MG63 (cell line): ENCODE data around the gene FLRT3. TPM values are rescaled to one million over a fixed set of nuclear protein-coding genes. Genes with fewer than 3 reads are reported as not detected.

Experiments used
- DNase-seq: peaks from one replicate; pipeline ENCODE4 v3.0.0-alpha.2; 2020
- H3K27me3 ChIP-seq: fragments of 250-450 bp; sonication (Bioruptor Pico); 2 replicates; pipeline ENCODE4 v1.5.1; 2020; ENCODE audit warnings: mild to moderate bottlenecking, moderate library complexity
- H3K36me3 ChIP-seq: fragments of 250-450 bp; sonication (Bioruptor Pico); 2 replicates; pipeline ENCODE4 v1.5.1; 2020; ENCODE audit warnings: mild to moderate bottlenecking, moderate library complexity
- H3K4me3 ChIP-seq: fragments of 250-450 bp; sonication (Bioruptor Pico); 2 replicates; pipeline ENCODE4 v1.5.1; 2020; ENCODE audit warnings: mild to moderate bottlenecking, moderate library complexity
- H3K9me3 ChIP-seq: fragments of 250-450 bp; sonication (Bioruptor Pico); 2 replicates; pipeline ENCODE4 v1.5.1; 2020; ENCODE audit warnings: mild to moderate bottlenecking, moderate library complexity
- total RNA-seq: library from RNA; depleted of rRNA; stranded (reverse); fragments of >200 nt; shearing (Covaris generic); gene quantifications from 2 replicates; pipeline ENCODE4 v1.2.3, GENCODE V29; 2014; ENCODE audit warnings: low replicate concordance

Gene FLRT3
- total RNA-seq, 1 experiment from 2014 or later, result 32.3 TPM

DNA sequence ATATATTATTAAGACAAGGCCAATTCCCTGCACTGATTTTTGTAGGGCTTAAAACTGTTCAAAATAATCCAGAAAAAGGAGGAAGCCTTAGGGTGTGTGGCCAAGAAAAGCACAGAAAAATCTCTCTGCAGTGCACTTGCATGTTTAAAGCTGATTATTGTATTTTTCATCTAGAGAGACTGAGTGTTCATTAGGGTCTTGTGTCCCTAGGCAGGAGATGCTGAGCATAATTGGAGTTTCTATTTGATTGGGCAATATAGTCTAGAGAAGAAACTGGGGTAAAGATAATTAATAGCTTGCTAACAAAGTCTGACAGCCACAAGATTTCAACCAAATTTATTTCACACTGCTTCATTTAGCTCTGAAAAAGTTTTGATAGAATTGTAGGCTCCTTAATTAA, 2.4 kb downstream of the FLRT3 start:
- no peak for DNase-seq
- Histone ChIP-seq H3K27me3 (no peaks in the 10 kb centered on the region), H3K36me3 (no peaks in the 10 kb centered on the region; the same call in 1 of the 2 replicates), H3K9me3 (no peaks in the 10 kb centered on the region), H3K4me3 (peak overlapping the region; percentile 60)

DNA sequence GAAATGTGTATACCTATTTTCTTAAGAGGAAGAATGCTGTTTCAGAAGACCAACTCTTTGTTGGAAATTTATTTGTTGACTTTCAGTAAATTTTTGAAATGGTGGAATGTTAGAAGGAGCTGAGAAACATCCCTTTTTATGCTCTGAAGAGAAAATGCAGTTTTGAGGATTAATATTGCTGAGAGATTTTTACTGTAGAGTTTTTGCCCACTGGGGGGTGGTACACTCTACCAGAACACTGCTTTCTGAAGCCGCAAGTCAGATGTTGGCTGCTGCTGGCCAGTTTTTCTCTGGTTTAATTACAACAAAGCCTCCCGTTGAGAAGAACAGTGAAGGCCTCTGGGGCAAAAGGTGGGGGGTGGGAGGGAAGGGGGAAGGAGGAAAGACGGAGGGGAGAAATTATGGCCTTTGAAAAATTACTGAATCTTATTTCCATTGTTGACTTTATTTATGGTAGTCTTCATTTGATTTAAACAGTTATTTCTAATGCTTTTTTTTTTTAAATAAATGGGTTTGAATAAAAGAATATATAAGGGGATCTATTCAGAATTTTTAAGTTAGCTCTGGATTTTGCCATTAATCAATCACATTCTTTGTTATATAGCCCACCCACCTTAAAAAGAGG, 3.0 kb downstream of the FLRT3 start:
- Histone ChIP-seq H3K27me3 (no peaks in the 10 kb centered on the region), H3K4me3 (peak overlapping the region; percentile 60), H3K9me3 (no peaks in the 10 kb centered on the region), H3K36me3 (no peaks in the 10 kb centered on the region; the same call in 1 of the 2 replicates)
- DNase-seq, result peak; percentile 74

DNA sequence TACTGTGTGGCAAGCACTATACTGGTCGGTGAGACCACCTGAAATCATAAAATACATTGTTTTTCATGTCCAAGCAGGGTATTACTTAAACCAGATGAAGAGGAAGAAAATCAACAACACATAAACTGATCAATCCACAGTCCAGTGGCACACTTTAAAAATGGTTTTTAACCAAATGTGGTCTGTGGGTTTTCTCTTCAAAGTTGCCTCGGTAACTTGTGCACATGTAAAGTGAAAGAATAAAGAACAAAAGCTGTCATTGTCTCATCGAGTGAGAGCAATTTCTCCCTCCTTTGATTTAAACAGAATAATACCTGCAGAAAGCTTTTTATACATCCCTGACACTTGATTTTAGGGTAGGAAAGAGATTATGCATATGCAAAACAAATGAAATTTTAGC, 3.7 kb downstream of the FLRT3 start:
- H3K9me3 ChIP-seq, result no peaks in the 10 kb centered on the region
- DNase-seq, result no peak
- no peaks in the 10 kb centered on the region; the same call in 1 of the 2 replicates for H3K36me3 ChIP-seq
- H3K4me3 ChIP-seq, result peak overlapping the region; percentile 60
- no peaks in the 10 kb centered on the region for H3K27me3 ChIP-seq

DNA sequence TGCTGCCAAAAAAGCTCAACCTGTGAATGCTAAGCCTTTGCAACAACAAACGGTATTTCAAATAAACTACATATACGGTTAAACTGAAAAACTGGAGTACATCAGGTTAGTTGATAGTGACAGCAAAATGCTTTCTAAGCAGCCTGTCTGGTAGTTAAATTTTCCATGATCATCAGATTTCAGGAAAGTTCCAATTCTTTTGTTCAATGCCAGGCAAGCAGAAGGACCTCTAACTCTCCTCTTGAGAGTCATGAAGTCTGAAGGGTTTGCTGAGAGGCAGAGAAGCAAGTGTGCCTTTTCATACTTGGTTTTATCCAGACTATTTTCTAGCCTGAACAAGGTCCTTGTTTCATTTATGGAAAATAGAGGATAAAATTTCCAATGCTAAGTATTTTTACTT, 4.5 kb downstream of the FLRT3 start:
- H3K9me3 ChIP-seq, result no peaks in the 10 kb centered on the region
- no peak for DNase-seq
- peak overlapping the region; percentile 60 for H3K4me3 ChIP-seq
- no peaks in the 10 kb centered on the region for H3K27me3 ChIP-seq
- H3K36me3 ChIP-seq, result peaks cover 4% of the 10 kb centered on the region; the same call in 1 of the 2 replicates

DNA sequence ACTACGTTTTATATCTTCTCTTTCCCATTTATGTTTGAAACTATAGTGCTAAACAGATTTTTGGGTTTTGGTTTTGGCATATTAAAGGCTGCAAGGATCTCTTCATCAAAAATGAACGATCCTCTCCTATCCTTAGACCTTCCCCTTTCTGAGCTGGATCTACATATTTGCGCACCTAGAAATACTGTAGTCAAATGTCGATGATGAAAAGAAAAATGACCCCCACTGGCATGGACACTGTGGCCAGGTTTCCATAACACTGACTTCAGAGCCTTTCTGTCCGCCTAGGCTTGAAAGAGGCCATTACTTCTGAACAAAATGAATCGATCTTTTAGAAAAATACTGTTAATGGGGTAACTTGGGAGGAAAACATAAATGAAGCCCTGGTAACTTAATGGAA, 5.8 kb downstream of the FLRT3 start:
- Histone ChIP-seq H3K27me3 (no peaks in the 10 kb centered on the region), H3K4me3 (no peak overlapping the region), H3K36me3 (peaks cover 14% of the 10 kb centered on the region), H3K9me3 (no peaks in the 10 kb centered on the region)
- no peak for DNase-seq

DNA sequence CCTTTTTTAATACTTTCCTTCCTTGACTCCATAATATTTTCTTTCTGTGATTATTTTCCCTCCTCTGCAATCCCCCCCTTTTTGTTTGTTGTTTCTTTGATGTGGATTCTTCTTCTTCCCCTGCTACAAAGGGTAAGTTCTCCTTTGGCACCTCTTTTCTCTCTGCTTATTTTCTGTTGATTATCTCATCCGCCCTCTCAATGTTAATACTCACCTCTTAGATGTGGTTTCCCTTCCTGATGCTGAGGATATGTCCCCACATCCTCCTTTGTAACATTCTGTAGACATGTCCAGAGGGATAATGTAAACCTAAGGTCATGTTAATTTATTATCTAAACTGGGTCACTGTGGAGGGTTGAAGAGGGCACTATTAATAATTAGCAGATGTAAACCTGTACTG, 17.7 kb downstream of the FLRT3 start:
- Histone ChIP-seq H3K27me3 (no peaks in the 10 kb centered on the region), H3K36me3 (peaks cover 1% of the 10 kb centered on the region; the same call in 1 of the 2 replicates), H3K4me3 (no peak overlapping the region), H3K9me3 (no peaks in the 10 kb centered on the region)
- DNase-seq, result no peak

DNA sequence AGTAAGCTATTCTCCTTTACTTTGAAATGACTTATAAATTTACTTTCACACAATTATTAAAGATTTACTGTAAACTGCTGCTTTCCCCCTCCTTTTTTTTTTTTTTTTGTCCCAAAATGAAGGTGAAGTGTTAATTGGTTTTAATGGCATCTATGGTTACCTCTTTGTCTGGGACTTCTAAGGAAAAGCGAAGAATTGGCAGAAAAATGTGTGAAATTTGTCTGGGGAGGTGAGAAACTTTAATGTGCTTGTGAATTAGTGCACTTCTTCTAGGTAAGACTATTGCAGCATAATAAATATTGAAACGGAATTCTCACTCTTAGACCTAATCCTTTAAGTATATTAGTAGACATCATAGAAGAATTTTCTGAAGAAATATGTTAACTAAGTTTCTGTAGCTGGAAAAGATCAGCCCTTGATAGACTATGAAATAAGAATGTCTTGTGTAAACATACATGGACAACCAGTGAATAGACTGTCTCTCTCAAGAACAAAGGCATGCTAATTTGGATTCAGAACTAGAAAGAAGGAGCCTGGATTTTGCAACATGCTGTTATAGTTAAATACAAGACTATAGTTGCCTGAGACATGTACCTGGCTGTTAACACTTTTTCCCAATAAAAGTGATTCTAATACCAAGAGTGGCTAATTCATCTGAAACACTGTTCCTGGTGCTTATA, 23.9 kb downstream of the FLRT3 start:
- Histone ChIP-seq H3K4me3 (no peak overlapping the region), H3K36me3 (no peaks in the 10 kb centered on the region), H3K9me3 (no peaks in the 10 kb centered on the region), H3K27me3 (no peaks in the 10 kb centered on the region)
- no peak for DNase-seq

DNA sequence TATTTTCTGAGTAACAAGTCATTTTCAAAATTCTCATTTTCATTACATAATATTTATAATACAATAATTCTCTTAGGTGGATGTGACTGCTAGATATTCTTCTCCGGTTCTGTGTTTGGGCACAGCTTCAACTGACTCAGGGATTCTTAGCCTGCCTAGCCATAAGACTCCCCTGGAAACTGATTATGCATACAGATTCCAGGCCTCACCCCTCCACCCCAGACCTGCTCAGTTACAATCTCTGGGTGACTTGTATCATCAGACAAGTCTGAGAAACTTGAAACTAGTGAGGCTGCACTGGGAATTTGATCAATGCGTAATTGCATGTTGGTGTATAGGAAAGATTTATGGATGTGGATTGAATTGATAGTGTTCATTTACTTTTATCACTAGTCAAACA, 25.4 kb downstream of the FLRT3 start:
- no peaks in the 10 kb centered on the region for H3K27me3 ChIP-seq
- DNase-seq, result no peak
- H3K4me3 ChIP-seq, result no peak overlapping the region
- no peaks in the 10 kb centered on the region for H3K36me3 ChIP-seq
- H3K9me3 ChIP-seq, result no peaks in the 10 kb centered on the region

DNA sequence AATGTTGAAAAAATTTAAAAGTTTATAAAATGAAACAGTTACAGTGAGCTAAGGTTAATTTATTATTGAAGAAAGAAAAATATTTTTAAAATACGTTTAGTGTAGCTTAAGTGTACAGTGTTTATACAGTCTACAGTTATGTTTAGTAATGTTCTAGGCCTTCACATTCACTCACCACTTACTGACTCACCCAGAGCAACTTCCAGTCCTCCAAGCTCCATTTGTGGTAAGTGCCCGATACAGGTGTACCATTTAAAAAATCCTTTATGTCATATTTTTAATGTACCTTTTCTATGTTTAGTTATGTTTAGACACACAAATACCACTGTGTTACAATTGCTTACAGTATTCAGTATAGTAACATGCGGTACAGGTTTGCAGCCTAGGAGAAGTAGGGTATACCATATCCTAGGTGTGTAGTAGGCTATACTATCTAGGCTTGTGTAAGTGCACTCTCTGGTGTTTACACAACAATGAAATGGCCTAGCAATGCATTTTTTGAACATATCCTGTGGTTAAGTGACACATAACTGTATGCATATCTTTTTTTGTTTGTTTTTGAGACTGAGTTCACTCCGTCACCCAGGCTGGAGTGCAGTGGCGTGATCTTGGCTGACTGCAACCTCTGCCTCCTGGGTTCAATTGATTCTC, 26.3 kb downstream of the FLRT3 start:
- no peaks in the 10 kb centered on the region for H3K36me3 ChIP-seq
- no peaks in the 10 kb centered on the region for H3K9me3 ChIP-seq
- no peak for DNase-seq
- no peak overlapping the region for H3K4me3 ChIP-seq
- no peaks in the 10 kb centered on the region for H3K27me3 ChIP-seq

DNA sequence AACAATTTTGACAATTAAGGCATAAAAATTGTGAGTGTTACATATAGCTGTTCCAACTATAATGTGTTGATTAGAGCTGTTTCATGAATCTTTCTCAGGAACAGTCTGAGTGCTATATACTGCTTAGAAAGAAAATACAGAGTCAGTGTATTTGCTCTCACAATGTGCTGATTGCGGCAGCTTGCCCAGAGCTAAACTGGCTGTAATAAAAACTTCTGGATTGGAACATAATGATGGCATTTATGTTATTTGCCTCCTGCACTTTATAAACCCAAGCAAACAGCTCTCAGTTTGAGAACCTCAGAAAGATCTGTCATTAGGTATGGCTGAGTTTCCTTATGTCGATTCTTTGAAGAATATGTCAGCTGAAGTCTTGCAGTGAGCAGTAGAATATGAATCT, 29.5 kb downstream of the FLRT3 start:
- H3K36me3 ChIP-seq, result no peaks in the 10 kb centered on the region
- H3K9me3 ChIP-seq, result no peaks in the 10 kb centered on the region
- DNase-seq, result no peak
- H3K27me3 ChIP-seq, result no peaks in the 10 kb centered on the region
- no peak overlapping the region for H3K4me3 ChIP-seq

DNA sequence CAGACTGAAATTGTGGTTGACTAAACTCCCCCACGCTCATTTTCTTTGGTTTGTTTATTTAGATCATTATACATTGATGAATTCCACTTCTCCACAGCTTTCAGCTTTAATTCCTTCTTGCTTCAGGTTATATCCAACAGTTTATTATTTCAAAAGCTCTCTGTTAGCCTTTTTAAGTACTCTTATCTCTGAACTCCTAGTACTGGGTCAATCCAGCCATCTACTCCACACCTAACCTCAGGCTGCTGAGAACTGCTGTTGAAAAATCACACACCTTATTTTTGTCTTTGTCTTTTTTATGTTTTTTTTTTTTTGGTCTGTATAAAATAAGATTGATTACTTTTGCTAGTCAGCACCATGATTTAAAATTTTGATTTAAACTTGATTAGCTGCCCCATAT, 32.9 kb downstream of the FLRT3 start:
- Histone ChIP-seq H3K36me3 (no peaks in the 10 kb centered on the region), H3K27me3 (no peaks in the 10 kb centered on the region; the same call in 1 of the 2 replicates), H3K4me3 (no peak overlapping the region), H3K9me3 (no peaks in the 10 kb centered on the region)
- DNase-seq, result no peak

DNA sequence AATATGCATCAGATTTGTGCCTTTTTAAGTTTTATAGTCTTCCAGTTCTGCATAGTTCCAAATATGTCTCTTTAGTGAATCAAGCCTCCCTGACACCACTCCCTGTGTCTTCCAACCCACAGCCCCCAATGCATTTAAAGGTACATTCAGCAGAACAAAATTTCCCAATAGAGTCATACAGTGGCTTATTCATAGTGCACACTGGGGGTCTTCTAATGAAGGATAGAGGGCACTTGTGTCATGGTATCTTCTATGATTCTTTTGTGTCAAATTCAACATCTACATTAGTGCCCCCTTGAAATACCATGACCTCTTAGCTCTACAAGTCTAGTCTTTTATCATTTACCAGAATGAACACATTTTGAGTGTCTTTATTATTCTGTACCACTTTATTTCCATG, 33.8 kb downstream of the FLRT3 start:
- no peak overlapping the region for H3K4me3 ChIP-seq
- no peak for DNase-seq
- H3K36me3 ChIP-seq, result no peaks in the 10 kb centered on the region
- no peaks in the 10 kb centered on the region; the same call in 1 of the 2 replicates for H3K27me3 ChIP-seq
- no peaks in the 10 kb centered on the region for H3K9me3 ChIP-seq

DNA sequence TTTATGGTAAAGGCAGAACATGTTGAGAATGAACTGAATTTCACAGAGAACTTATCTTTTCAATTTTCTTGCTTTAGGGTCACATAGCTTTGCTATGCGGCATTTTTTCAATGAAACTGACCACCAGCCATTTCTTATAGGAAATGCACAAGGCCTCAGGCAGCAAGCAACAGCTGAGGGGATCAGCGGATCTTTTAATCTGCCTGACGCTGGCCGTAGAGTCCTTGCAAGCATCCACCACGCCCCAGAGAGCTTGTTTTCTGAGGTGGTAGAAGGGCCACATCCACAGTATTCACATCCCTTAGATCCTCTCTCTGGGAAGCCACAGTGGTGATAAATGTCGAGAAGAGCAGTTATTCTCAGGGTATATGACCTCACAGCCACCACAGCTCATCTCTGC, 34.3 kb downstream of the FLRT3 start:
- no peaks in the 10 kb centered on the region; the same call in 1 of the 2 replicates for H3K27me3 ChIP-seq
- no peak for DNase-seq
- no peaks in the 10 kb centered on the region for H3K9me3 ChIP-seq

DNA sequence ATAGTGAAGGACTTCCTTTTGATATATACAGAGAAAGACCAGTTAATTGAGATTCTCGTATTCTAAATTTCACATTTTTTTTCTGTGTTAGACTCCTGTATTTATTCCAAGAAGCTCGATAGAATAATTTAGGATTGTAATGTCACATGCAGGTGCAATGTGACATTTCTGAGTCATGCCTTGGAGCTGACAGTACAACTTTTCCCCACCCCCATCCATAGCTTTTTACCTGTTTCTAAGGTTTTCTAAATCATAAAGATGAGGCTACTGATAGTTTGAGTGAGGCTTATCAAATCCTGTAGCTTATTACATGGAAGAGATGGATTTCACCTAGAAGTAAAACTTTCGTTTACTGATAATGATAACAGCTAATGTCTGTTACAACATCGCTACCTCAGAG, 37.6 kb downstream of the FLRT3 start:
- no peak for DNase-seq
- no peaks in the 10 kb centered on the region for H3K36me3 ChIP-seq
- H3K27me3 ChIP-seq, result no peaks in the 10 kb centered on the region; the same call in 1 of the 2 replicates
- no peaks in the 10 kb centered on the region for H3K9me3 ChIP-seq
- no peak overlapping the region for H3K4me3 ChIP-seq

More for the DNA sequence above, 34.3 kb downstream of the FLRT3 start:
- Histone ChIP-seq H3K36me3 (no peaks in the 10 kb centered on the region), H3K4me3 (no peak overlapping the region)

DNA sequence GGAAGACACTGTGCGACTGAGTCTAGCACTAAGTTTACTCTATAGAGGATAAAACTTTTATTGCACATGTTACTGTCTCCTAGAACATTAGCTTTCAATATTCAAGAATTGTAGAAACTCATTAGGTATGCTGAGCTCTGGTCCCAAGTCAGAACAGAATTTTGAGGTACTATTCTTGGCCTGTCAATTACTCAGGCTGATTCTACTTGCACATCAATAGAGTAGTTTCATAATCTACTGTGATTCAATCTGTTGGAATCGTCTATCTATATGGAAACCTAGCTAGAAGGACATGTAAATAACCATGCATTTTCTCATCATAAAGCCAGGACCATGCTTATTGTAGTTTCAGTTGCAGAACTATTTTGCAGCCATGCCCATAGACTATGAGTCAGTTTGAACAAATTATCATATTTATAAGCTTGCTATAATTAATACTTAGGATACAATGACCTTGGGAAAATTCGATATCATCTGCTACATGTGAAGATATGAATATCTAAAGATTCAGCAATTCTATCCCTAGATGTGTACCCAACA, 41.6 kb downstream of the FLRT3 start:
- Histone ChIP-seq H3K36me3 (no peaks in the 10 kb centered on the region), H3K9me3 (no peaks in the 10 kb centered on the region), H3K4me3 (no peak overlapping the region), H3K27me3 (no peaks in the 10 kb centered on the region)
- no peak for DNase-seq

DNA sequence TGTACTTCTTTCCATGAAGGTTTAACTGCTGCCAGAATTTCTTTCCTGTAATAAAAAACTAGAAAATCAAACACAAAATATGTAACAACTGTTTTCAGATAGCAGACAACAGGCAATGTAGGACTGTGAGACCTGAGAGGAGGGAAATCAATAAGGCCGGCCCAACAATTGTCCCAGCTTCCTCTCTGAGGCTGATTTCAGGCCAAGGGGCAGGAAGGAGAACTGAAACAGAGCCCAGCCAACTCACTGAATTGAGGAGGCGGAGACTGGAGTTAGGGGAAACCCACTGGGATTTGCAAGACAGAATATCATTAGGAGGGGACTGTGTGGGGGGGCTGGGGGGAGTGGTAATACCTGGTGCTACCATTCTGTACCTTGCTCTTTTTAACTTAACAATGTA, 42.2 kb downstream of the FLRT3 start:
- H3K36me3 ChIP-seq, result no peaks in the 10 kb centered on the region
- H3K27me3 ChIP-seq, result no peaks in the 10 kb centered on the region

DNA sequence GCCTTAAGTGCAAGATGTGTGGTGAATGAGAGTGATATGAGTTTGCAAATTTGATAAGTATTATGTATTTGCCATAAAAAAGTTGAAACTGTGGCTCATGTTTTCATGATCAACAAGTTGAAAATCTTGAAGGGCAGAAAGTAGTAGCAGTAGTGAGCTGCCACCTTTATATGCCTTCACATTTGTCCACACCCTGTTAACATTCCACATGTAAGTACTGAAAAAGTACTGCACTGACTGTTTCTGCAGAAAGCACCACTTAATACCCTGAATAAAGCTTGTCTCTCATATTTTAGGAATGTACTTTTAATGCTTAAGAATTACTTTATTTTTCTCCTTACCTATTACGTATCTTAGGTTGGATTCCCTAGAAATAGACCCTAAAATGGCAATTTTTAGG, 45.9 kb downstream of the FLRT3 start:
- H3K36me3 ChIP-seq, result no peaks in the 10 kb centered on the region
- no peaks in the 10 kb centered on the region for H3K9me3 ChIP-seq
- no peak for DNase-seq
- H3K27me3 ChIP-seq, result no peaks in the 10 kb centered on the region
- H3K4me3 ChIP-seq, result no peak overlapping the region

More for the DNA sequence above, 42.2 kb downstream of the FLRT3 start:
- Histone ChIP-seq H3K4me3 (no peak overlapping the region), H3K9me3 (no peaks in the 10 kb centered on the region)
- DNase-seq, result no peak
